A549 (cell line): ENCODE measurements around the gene GM2A.

Experiments
- CHD2 ChIP-seq: fragments of 150-350 bp; IDR thresholded peaks from 2 replicates; pipeline ENCODE4 v1.6.1; 2014; ENCODE audit warnings: low read length; ENCODE audit not compliant: partially characterized antibody
- EP300 ChIP-seq, 2 experiments: fragments of >200 bp; sonication (Bioruptor Twin); formaldehyde crosslinking; IDR thresholded peaks; 2 replicates in 1 of 2; 3 replicates in 1 of 2; pipeline ENCODE4 v1.6.1; 2016 to 2017
- ESRRA ChIP-seq: fragments of 150-350 bp; IDR thresholded peaks from 2 replicates; pipeline ENCODE4 v1.6.1; 2014; ENCODE audit warnings: mild to moderate bottlenecking, low read length, borderline replicate concordance
- HDAC2 ChIP-seq: fragments of 200-600 bp; sonication (generic); IDR thresholded peaks from 2 replicates; pipeline ENCODE4 v1.6.1; 2016
- TF ChIP-seq, protein P1 (sequence below): fragments of >200 bp; sonication (Bioruptor Twin); formaldehyde crosslinking; IDR thresholded peaks from 2 replicates; pipeline ENCODE4 v1.6.1; 2016

DNA sequence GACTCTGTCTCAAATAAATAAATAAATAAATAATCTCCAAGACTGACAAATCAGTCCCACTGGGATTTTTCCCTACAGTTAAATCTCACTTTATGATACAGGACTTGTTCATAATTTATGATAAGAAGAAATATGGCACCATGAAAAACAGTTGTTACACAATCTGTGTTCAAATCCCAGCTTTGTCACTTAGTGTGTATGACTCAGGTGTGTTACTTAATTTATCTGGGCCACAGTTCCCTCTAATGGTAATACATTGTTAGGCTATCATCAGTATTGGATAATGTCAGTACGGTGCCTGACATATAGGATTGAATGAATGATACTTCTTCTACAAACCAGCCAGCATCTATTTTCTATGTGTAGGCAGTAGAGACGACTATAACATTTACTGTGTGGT is 27.5 kb downstream of the GM2A start:
- TF ChIP-seq, protein P1, sequence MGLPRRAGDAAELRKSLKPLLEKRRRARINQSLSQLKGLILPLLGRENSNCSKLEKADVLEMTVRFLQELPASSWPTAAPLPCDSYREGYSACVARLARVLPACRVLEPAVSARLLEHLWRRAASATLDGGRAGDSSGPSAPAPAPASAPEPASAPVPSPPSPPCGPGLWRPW, result no peak
- TF ChIP-seq ESRRA, result no peak
- TF ChIP-seq CHD2, result no peak
- no peak for TF ChIP-seq EP300 (IDR thresholded peaks at IDR 0.05)
- TF ChIP-seq HDAC2, result no peak
